CD4-positive, alpha-beta T cell treated with Interleukin-17A for 4 hours (primary cell): ENCODE results near the gene B4GALT5.
"Not testable (repeated sequence)": the region's sequence is repeated elsewhere in the genome, so short reads cannot be mapped to it uniquely, and the experiment has no call there.

Experiments
- DNase-seq: peaks from one replicate; pipeline ENCODE4 v3.0.0-alpha.2; 2020; ENCODE audit warnings: mixed read lengths

The B4GALT5 gene

DNA sequence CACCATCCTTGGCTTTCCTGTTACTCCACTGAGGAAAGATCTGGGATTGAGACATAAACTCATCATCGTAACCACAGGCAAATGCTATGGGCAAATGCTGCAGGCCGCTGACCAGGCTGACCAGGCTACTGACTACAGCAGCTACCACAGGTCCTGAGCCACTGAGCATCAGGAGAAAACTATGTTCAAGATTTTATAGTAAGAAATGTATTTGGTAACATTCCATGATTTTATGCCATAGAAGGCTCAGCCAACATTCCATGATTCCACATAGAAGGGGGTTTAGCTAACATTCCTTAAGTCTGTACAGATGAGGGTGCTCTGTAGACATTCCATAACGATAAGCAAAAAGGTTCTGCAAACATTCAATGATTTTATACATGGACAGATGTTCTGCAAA, 16.1 kb upstream of the B4GALT5 start:
- DNase-seq = no peak

GRCh38 chr20:49727894-49728885, 14.5 kb upstream of the B4GALT5 start:
- no peak for DNase-seq

DNA sequence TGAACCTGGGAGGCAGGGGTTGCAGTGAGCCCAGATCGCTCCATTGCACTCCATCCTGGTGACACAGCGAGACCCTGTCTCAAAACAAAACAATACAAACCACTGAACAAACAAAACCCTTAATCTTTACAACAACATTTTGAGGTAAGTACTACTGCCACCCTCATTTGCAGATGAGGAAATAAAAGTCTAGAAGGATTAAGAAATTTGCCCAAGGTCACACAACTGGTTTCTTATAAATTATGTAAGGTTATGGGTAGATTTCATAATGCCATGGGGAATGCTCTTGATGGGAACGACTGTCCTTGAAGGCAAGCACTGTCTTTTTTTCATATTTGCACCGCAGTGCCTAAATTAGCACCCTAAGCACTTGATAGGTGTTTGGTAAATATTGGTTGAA, 13.8 kb upstream of the B4GALT5 start:
- DNase-seq = no peak

- no peak for DNase-seq
Measured at GRCh38 chr20:49725694-49726093, 12.0 kb upstream of the B4GALT5 start.

- DNase-seq = not testable (repeated sequence)
Measured at GRCh38 chr20:49725224-49725606, 11.5 kb upstream of the B4GALT5 start.

DNA sequence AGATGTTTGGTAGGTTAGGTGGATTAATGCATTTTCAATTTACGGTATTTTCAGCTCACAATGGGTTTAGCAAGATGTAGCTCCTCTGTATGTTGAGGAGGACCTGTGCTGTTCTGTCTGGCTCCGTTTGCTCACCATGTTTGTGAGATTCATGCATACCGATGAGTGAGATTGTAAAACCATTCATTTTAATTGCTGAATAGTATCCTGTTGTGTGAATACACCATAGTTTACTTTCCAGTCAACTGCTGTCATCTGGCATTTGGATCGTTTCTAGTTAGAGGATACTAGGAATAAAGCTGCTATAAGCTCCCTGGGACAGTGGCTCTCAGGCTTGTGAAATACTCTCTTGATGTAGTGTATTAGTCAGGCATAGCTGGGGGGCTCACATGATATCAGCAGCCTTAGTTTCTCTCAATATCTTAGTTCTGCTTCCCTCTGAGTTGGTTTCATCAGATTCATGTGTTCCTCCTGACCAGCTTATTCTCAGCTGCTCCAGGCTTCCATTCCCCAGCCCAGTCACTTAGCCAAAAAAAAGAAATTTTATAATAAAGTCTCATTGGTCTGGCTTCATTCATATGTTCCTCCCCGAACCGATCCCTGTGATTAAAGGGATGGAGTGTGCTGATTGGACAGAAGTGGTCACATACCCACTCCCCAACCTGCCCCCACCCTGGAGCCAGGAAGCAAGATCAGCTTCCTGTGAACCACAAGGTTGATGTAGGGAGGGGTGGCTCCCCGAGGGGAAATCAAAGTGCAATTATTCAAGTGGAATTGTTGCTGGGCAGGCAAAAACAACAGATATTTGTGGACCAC, 10.9 kb upstream of the B4GALT5 start:
- DNase-seq = peak; percentile 25

DNA sequence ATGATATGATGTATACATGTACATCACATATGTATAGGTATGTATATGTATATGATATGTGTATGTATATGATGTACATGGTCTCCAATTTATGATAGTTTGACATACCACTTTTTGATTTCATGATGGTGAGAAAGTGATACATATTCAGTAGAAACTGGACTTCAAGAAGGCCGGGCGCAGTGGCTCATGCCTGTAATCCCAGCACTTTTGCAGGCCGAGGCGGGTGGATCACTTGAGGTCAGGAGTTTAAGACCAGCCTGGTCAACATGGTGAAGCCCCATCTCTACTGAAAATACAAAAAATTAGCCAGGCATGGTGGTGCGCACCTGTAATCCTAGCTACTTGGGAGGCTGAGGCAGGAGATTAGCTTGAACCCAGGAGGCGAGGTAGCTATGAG, 10.1 kb upstream of the B4GALT5 start:
- DNase-seq = not testable (repeated sequence)

DNA sequence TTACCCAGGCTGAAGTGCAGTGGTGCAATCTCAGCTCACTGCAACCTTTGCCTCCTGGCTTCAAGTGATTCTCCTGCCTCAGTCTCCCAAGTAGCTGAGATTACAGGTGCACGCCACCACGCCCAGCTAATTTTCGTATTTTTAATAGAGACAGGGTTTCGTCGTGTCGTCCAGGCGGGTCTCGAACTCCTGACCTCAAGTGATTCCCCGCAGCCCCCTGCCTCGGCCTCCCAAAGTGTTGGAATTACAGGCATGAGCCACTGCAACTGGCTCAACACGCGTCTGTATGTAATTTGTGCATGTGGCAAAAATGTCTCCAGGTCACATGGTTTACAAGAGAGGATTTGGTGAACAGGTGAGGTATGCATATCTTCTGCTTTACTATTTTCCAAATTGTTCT, 7.6 kb upstream of the B4GALT5 start:
- DNase-seq = not testable (repeated sequence)

DNA sequence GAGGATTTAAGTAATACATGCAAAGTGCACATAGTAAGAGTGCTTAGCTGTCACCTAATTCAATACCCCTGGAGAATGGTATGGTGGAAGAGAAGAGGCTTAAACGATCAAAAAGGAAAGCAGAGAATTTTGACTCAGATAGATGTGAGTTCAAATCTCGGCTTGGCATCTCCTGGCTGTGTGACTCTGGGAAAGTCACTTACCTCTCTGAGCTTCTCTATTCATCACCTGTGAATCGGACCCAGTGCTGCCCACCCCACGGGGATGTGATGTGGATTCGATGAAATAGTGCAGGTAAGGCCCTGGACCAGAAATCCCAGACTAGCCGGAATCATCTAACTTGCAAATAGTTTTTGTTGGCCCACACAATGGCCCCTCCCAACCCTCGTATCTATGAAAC, 1.8 kb upstream of the B4GALT5 start:
- no peak for DNase-seq

DNA sequence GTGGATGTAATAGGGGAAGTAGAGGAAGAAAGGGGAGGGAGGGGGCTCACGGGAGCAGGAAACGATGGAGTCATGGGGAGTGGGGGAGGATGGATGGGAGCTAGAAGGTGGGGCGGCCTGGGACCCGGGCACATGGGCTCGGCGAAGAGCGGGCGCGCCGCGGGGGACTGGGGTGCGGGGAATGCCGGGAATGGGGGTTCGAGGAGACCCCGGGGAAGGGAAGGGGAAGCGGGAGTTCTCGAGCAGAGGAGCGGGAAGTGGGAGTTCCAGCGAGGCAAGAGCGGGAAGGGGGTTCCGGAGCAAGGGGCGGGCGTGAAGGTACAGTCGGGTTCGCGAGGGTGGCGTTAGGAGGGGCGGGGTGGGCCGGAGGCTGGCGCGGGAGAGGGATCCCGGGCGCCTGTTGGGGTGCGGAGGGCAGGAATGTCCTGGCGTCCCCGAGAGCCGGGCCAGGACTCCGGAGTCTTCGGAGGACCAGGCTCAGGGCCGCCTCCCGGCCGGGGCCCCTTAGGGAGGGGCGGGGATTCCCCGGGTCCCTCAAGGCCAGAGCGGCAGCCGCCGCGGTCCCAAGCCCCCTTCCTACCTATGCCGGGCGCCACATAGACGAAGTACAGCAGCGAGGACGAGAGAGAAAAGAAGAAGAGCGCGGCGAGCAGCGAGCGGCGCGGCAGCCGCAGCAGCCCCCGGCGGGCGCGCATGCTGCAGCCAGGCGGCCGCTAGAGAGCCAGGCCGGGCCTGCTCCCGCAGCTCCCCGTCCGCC, 504 bp downstream of the B4GALT5 start:
- peak; percentile 28 for DNase-seq

DNA sequence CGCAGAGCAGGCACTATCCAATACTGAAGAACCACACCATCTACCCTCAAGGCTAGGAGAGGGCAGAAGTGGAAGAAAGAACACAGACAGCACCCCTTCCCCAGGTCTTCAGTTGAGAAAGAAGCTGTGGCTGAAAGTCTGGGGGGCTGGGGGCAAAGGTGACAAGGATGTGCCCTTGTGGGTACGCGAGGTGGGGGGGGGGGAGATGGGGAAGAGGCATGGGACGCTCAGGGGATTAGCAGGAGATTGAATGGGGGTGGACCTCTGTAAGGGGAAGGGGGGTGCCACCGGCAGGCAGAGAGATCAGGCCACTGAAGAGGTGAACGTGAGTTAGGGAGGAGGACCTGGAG, 1.1 kb downstream of the B4GALT5 start:
- no peak for DNase-seq

DNA sequence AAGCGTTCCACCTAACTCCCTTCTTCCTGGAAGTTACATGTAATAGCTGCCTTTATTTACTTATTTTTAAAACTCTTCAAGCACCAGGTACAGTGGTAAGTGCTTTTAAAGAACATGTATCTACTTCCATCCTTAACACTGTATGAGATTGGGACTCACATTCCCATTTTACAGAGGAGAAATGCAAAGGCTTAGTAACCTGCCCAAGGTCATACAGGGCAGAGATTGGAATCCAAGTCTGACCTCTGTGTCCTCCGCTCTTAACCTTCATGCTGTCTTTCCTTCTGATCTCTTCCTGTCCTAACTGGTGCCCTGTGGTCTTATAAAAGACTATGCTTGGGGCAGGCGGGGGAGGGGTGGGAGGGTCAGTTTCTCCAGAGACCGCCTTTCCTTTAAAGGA, 1.6 kb downstream of the B4GALT5 start:
- no peak for DNase-seq

GRCh38 chr20:49711667-49711987, 2.1 kb downstream of the B4GALT5 start:
- no peak for DNase-seq

GRCh38 chr20:49710971-49711666, 2.6 kb downstream of the B4GALT5 start:
- DNase-seq = no peak

DNA sequence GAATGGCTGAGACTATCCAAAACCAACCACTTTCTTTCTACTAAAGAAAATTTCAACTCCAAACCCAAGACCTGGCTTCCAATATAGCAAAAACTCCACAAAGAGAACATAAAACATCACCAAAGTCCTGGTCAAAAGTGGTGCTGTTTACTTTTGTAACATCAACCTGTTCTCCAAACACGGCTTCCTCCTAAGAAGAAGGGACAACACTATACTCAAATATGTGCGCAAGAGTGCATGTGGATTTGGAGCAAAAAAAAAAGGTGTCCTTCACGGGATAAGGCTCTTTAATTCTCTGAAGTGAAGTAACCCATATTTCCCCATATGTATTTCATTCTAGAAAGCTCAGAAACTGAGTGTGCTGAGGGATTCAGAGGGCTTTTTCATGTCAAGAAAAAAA, 6.6 kb downstream of the B4GALT5 start:
- no peak for DNase-seq

GRCh38 chr20:49706630-49707091, 7.0 kb downstream of the B4GALT5 start:
- no peak for DNase-seq

- DNase-seq = not testable (repeated sequence)
Measured at GRCh38 chr20:49705893-49706292, 7.8 kb downstream of the B4GALT5 start.

- no peak for DNase-seq
Measured at GRCh38 chr20:49705358-49705757, 8.3 kb downstream of the B4GALT5 start.

GRCh38 chr20:49704932-49705336, 8.7 kb downstream of the B4GALT5 start:
- no peak for DNase-seq

DNA sequence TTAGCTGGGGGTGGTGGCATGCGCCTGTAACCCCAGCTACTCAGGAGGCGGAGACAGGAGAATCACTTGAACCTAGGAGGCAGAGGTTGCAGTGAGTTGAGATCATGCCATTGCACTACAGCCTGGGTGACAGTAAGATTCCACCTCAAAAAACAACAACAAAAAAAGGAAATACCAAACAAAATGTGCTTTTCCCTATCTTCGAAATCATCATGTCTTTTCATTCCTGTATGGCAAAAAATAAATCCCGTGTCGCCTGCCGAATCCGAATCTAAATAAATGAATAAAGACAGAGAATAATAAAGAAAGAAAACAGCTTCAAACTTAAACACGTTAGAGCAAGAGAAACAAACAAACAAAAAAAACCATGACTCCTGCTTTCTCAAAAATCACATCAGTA, 11.8 kb downstream of the B4GALT5 start:
- DNase-seq = no peak

- no peak for DNase-seq
Measured at GRCh38 chr20:49701241-49701790, 12.4 kb downstream of the B4GALT5 start.
